Middle frontal gyrus (tissue), 1 donor: Measurements from ENCODE around the gene CD24.
"Not testable (repeated sequence)": the region's sequence is repeated elsewhere in the genome, so short reads cannot be mapped to it uniquely, and the experiment has no call there.

ENCODE experiments used
- DNase-seq: peaks from one replicate; pipeline ENCODE4 v3.0.0-alpha.2; 2015; ENCODE audit warnings: low spot score; ENCODE audit errors: extremely low spot score

Gene CD24

GRCh38 chr6:106974336-106974998 lies at the start of gene CD24:
Gene CD24, minus strand, starts transcription at chr6:106974729. Its CDS starts 83 bp downstream, at chr6:106974646.
- DNase-seq, result no peak

GRCh38 chr6:107021446-107022185 lies 47.1 kb upstream of the CD24 start:
- no peak for DNase-seq

DNA sequence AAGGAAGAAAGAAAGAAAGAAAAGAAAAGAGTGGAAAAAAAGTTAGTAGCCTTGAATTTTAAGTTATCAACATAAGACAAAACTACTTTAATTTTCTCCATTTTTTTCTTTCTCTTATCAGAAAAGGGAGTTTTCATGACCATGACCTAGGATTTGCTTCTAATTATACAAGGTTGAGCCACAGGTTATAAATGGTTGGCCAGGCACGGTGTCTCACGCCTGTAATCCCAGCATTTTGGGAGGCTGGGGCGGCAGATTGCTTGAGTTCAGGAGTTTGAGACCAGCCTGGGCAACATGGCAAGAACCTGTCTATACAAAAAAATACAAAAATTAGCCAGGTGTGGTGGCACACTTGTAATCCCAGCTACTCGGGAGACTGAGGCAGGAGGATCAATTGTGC lies 45.7 kb upstream of the CD24 start:
- no peak for DNase-seq

DNA sequence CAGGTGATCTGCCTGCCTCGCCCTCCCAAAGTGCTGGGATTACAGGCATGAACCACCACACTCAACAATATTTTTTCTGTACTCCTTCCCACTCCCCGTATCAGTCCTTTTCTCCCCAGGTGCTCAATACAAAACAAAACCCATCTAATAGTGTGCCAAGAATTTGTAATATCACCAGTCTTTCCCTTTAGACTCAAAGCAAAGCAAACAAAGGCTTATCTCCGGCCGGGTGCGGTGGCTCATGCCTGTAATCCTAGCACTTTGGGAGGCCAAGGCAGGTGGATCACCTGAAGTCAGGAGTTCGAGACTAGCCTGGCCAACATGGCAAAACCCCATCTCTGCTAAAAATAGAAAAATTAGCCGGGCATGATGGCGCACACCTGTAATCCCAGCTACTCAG lies 45.1 kb upstream of the CD24 start:
- not testable (repeated sequence) for DNase-seq

GRCh38 chr6:107019047-107019446 lies 44.5 kb upstream of the CD24 start:
- no peak for DNase-seq

GRCh38 chr6:107009499-107009898 lies 35.0 kb upstream of the CD24 start:
- no peak for DNase-seq

DNA sequence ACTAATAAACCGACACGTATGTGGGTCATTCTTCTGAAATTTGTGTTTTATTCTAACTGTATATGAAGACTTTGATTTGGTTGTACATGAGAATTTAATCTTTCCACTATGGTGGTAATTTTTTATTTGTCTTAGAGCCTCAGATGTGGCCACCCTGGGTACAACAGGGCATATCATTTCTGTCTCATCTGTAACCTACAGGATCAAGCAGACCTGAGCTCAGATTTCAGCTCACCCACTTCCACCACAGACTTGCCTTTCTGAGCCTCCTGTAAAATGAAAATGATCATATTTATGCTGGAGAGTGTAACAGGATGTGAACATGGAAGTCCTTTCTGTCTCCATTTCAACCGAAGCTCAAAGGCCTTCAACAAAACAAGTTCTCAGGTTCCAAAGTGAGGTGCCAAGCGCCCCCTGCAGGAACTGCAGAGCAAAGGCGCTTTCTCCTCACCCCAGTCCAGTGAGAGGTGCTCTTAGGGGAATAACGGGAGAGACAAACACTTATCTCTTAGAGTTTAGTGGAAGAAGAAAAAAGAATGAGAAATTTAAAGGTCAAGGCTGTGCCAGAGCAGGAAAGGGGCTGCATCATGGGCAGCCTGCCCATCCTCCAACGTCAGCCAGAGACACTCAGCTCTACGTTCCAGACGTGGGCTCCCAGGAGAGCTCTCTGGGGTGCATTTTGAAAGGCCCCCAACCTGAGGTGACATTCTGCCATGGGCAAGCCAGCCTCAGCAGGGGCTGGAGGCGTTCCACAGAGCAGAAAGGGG lies 23.0 kb upstream of the CD24 start:
- no peak for DNase-seq

DNA sequence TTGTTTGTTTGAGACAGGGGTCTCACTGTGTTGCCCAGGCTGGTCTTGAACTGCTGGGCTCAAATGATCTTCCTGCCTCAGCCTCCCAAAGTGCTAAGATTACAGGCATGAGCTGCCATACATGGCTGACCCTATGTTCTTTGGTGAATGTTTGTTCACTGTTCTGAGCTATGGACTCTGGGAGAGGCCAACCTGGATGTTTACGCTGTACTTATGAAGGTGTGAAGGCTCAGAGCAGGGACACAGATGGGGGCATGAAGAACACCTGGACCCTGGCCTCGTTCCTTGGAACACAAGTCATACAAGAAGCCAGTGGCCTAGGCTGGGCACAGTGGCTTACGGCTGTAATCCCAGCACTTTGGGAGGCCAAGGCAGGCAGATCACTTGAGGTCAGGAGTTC lies 21.1 kb upstream of the CD24 start:
- no peak for DNase-seq

DNA sequence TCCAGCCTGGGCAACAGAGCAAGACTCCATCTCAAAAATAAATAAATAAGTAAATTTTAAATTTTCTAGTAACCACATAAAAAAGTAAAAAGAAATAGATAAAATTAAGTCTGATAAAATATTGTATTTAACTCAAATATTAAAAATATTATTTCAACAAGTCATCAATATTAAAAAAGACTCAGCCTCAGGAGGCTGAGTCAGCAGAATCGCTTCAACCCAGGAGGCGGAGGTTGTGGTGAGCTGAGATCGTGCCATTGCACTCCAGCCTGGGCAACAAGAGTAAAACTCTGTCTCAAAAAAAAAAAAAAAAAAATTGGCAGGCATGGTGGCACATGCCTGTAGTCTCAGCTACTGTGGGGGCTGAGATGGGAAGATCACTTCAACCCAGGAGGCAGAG lies 15.2 kb upstream of the CD24 start:
- DNase-seq, result not testable (repeated sequence)

GRCh38 chr6:106988664-106989063 lies 14.1 kb upstream of the CD24 start:
- no peak for DNase-seq

DNA sequence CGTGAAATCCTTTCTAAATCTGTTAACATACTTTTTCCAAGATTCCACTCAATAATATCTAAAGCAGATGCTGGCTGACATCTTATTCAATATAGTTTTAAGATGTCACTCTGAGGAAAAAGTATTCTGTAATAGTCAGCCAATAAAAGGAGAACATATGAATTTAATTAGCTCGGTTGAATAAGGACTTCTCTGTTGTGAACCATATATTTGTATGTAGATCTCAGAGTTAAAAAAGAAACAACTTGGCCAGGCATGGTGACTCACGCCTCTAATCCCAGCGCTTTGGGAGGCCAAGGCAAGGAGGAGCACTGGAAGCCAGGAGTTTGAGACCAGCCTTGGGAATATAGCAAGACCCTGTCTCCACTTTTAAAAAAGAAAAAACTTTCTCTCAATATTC lies 7.4 kb upstream of the CD24 start:
- no peak for DNase-seq

- DNase-seq, result peak; percentile 22
Measured at GRCh38 chr6:106980926-106981325, 6.4 kb upstream of the CD24 start.

GRCh38 chr6:106979435-106979884 lies 4.9 kb upstream of the CD24 start:
- DNase-seq, result peak; percentile 60

- DNase-seq, result no peak
Measured at GRCh38 chr6:106977246-106977645, 2.7 kb upstream of the CD24 start.

- DNase-seq, result no peak
Measured at GRCh38 chr6:106976270-106976669, 1.7 kb upstream of the CD24 start.

DNA sequence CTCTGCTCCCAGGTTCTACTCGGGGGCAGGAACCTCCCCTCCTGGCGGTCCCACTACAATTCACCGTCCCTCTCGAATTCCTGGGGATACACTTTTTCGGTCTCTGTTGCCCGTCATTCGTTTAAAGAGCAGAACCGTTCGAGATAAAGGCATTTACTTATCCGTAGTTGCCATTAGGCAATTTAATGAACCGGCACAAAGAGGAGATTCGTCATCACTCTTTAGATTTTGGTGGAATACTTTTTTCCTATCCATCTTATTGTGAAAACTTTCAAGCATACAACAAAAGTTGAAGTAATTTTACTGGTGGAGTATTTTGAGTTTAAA lies 1.2 kb upstream of the CD24 start:
- DNase-seq, result no peak

- DNase-seq, result no peak
Measured at GRCh38 chr6:106974999-106975737, 639 bp upstream of the CD24 start.

GRCh38 chr6:106973836-106974335 lies 643 bp downstream of the CD24 start:
- DNase-seq, result no peak

GRCh38 chr6:106973018-106973835 lies 1.3 kb downstream of the CD24 start:
- no peak for DNase-seq

DNA sequence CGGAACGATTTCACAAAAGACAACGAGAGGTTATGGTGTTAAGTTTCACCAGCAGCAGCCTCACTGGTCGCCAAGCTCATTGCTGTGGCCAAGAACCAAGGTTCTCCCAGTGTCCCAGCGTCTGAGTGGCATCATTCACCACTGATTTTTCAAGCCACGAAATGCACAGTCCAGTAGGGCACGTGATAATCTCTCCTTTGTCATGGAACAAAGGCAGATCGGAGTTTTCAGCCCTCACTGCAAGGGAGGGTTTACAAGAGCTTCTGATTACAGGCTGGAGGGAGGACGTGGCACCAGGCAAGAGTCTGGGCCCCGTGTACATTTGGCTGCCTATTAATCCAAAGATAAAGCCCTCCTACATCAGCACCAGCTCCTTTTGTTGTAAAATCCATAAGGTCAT lies 2.0 kb downstream of the CD24 start:
- no peak for DNase-seq

DNA sequence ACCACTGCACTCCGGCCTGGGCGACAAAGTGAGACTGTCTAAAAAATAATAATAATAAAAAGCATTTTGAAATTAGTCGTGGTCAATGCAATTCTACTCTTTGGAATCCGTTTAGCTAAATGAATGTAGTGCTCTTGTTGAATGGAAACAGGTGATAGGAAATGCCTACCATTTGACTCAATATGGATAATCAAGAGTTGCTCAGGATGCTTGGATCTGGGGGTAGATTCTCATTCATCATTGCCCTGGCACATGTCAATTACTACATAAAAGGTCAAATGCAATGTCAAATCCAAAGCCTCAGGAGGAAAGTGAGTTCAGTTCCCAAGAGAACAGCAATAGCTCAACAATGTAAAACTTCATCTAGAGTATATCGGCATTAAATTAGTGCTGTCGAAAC lies 3.8 kb downstream of the CD24 start:
- not testable (repeated sequence) for DNase-seq
